ENCODE results near the gene KIFC3.
A peak's percentile ranks its signal among the peaks of the same experiment; 100 is the strongest.
"Not testable (repeated sequence)": the region's sequence is repeated elsewhere in the genome, so short reads cannot be mapped to it uniquely, and the experiment has no call there.

Gene KIFC3

DNA sequence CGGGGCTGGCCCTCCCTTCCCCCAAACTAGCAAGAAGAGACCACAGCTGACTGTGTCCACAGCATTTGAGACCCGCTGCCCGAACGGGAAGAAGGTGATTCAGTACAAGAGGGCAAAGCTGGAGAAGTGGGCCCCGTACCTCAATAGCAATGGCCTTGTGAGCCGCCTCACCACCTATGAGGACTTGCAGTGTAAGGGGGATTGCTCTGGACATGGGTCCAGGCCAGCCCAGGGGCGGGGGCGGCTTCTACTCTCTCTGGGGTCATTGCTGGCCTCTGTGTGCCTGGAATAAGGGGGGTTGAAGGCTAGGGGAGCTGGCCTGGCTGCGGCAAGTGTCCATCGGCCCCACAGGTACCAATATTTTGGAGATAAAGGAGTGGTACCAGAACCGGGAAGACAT is 79.6 kb downstream of the KIFC3 start:
- DNase-seq (ENCODE audit: low read depth in 2 of 2), result no peak

DNA sequence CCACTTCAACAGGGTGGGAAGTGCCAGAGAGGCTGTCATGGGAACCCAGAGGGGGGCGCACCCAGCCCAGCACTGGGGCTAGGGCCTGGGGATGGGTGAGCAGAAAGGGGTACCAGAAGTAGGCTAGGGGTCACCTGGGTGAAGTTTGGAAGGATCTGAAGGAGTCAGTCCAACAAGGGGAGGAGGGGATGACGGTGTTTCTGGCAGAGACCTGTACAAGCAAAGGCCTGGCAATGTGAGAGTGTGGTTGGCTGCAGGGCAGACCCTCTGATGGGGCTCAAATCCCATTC is 80.1 kb downstream of the KIFC3 start:
- no peak for DNase-seq (ENCODE audit: low read depth in 2 of 2)

GRCh38 chr16:57721356-57722209 is 80.7 kb downstream of the KIFC3 start:
- no peak for DNase-seq (ENCODE audit: low read depth in 2 of 2)

GRCh38 chr16:57720142-57720575 is 82.1 kb downstream of the KIFC3 start:
- peak; percentile 32 to 53 for DNase-seq (ENCODE audit: low read depth in 2 of 2)

DNA sequence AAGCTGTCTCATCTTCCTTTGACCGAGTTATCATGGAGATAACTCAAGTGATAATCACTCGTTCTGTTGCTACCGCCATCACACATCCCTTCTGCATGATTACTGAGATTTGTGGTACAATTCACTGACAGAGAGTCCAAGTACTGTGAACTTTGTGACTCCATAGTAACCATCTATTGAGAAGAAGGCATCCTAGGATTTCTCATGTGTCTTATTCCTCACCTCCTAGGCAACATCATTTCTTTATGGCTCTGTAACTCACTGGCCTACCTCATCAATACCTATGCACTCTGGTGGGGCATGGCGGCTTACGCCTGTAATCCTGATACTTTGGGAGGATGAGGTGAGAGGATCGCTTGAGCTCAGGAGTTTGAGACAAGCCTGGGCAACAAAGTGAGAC is 88.2 kb downstream of the KIFC3 start:
- no peak for DNase-seq (ENCODE audit: low read depth in 2 of 2)

GRCh38 chr16:57713596-57713995 is 88.7 kb downstream of the KIFC3 start:
- DNase-seq (ENCODE audit: low read depth in 2 of 2), result no peak

DNA sequence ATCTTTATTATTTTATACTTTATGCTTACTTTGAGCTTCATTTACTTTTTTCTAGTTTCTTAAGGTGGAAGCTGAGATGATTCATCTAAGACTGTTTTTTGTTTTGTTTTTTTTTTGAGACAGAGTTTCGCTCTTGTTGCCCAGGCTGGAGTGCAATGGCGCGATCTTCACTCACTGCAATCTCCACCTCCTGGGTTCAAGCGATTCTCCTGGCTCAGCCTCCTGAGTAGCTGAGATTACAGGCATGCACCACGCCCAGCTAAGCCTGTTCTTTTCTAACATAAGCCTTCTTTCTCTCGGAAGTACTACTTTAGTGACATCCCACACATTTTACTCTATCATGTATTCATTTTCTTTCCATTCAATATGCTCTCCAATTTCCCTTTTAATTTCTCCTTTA is 89.7 kb downstream of the KIFC3 start:
- not testable (repeated sequence) for DNase-seq (ENCODE audit: low read depth in 2 of 2)

GRCh38 chr16:57711993-57712392 is 90.3 kb downstream of the KIFC3 start:
- no peak for DNase-seq (ENCODE audit: low read depth in 2 of 2)

DNA sequence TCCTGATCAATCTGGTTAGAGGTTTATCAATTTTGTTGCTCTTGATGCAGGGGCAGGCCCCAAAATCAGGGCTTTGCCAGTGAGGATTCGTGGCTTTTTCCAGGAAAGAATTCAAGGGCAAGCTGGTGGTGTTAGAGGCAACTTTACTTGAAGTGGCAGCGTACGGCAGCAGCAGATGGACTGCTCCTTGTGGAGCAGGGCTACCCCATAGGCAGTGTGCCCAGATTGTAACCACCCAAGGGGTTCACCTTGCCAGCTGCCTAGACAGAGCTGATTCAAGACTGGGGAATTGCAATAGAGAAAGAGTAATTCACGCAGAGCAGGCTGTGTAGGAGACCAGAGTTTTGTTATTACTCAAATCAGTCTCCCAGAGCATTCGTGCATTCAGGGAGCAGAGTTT is 90.9 kb downstream of the KIFC3 start:
- no peak for DNase-seq (ENCODE audit: low read depth in 2 of 2)

GRCh38 chr16:57709663-57710062 is 92.6 kb downstream of the KIFC3 start:
- DNase-seq (ENCODE audit: low read depth in 2 of 2), result no peak

All from stimulated activated CD8-positive, alpha-beta memory T cell treated with anti-CD3 and anti-CD28 coated beads, Interleukin-15, amount 100 ng/mL, for 48 hours (primary cell).